Right hindlimb (tissue), 1 donor: ENCODE results near the gene ZIC3.
"Not testable (repeated sequence)": the region's sequence is repeated elsewhere in the genome, so short reads cannot be mapped to it uniquely, and the experiment has no call there.

Experiments
- DNase-seq: peaks from one replicate; pipeline ENCODE4 v3.0.0-alpha.2; 2018

ZIC3 gene

GRCh38 chrX:137565921-137566745 is at the start of gene ZIC3:
TSS of gene ZIC3 (plus strand) at chrX:137566127. CDS start at chrX:137566692, 565 bp downstream.
- peak; percentile 76 for DNase-seq

DNA sequence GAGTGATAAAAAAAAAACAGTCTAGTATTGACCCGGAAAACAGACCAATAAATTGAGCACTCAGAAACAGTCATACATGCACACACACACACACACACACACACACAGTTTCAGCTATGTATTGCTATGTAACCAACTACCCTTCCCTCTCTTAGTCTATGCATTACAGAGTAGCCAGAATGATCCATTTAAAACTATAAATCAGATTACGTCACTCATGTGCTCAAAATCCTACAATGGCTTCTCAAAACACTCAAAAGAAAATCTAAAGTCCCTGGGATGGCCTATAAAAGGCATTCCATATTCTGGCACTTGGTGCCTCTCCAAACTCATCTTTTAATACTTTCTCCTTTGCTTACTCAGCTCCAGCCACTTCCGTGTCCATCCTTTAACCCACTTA is 46.5 kb upstream of the ZIC3 start:
- DNase-seq = no peak

GRCh38 chrX:137545711-137546651 is 19.9 kb upstream of the ZIC3 start:
- DNase-seq = no peak

- DNase-seq = no peak
Measured at GRCh38 chrX:137547291-137547690, 18.6 kb upstream of the ZIC3 start.

GRCh38 chrX:137548261-137548660 is 17.7 kb upstream of the ZIC3 start:
- DNase-seq = no peak

GRCh38 chrX:137549073-137549472 is 16.9 kb upstream of the ZIC3 start:
- DNase-seq = no peak

DNA sequence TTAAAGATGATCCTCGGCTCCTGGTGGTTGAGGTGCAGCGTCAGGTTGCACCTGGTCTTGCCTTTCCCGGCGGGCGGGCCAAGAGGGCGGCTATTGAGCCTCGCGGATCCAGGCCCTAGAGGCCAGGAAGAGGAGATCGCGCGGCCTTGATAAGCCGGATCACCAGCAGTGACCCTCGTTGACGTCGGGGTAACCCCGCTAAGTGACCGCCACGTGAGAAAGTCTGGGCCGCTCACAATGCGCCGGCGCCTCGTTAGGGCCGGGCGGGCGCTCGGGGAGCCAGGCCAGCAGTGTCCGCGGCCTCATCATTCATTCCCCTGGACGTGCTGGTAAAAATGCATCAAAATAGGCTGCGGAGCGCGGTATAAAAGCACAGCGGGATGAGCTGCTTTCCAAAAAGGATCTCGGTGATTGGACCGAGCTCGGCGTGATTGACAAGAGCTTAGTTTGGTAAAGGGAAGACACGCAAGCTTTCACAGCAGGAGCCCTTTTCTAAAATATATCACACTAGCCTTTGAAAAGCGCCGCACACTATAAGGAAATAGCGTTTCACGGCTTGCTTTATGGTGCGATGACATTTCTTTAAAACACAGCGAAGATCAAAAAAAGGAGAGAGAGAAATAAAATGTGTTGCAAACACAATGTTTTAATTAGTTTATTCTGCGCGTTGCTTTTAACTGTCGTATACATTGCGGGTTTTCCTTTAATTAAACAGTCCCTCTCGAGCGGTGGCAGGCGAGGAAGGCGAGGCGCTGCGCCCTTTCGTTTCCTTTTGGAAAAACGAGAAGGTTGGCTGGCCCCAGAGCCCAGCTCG is 15.9 kb upstream of the ZIC3 start:
- DNase-seq = no peak

DNA sequence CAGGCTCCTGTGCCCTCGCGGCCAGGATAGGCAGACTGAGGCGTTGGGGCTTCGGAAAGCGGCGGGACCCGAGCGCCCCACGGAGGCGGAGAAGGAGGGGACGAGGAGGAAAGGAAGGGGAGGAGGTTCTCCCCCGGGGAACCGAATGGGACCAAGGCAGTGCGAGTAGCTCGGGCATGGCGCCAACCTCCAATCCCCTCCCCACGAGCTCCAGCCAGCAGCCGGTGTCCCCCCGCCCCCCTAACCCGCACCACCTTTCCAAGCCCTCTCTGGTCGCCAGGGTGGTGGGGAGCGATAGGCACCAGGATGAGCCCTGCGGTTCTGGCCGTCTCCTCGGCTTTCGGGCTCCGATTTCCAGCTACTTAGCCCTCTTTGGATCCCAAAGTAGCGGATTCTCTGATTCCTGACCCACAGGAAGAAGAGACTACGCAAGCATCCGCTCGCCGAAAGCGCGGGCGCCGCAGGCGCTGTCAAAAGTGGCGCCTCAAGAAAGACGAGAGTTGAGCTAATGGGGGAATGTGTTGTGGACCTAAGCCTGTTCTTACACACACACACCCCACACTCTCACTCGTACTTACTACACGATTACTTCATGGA is 15.2 kb upstream of the ZIC3 start:
- no peak for DNase-seq

- not testable (repeated sequence) for DNase-seq
Measured at GRCh38 chrX:137552098-137552497, 13.8 kb upstream of the ZIC3 start.

DNA sequence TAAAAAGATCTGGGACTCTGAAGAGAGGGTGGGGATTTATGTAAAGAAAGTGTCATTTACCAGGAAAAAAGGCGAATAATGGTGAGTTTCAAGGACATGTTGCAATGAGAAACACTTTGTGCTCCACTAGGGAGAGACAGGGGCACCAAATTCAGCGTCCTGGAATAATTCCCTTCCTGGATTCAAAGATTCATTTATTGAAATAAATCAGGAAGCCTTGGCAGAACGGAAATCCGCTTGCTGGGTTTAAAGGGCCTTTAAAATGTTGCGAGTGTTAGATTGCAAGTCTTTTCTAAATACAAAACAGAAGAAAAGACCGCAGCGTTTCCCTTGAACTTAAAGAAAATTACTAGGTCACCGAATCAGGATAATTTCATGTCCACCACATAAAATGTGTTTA is 3.8 kb upstream of the ZIC3 start:
- DNase-seq = no peak

GRCh38 chrX:137563681-137564651 is 2.0 kb upstream of the ZIC3 start:
- no peak for DNase-seq

DNA sequence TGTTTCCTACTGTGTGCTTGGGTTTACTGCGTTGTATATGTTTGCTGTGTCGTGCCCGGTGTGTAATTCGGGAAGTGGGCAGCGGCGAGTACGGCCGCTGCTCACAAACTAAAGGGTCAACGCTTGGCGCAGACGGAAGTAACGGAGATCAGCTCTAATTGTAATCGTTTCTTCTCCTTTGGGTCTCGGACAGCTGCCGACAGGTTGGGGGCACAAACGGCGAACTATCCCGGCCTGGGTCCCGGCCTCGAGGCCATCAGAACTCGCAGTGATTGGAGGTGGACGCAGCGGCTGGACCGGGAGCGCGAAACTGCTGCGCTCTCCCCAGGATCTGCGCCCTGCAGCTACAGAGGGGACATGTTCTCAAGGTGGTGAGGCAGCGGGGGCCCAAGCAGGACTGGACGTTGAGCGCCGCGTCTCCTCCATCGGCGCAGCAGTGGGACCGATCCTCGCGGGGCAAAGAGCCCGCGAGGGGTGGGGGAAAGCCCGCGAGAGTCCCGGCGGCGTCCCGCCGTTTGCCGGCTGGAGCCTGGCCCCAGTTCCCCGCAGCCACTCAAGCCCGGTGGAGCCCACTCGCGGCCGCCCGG is 516 bp upstream of the ZIC3 start:
- no peak for DNase-seq

- no peak for DNase-seq
Measured at GRCh38 chrX:137566746-137567679, 1.1 kb downstream of the ZIC3 start.

DNA sequence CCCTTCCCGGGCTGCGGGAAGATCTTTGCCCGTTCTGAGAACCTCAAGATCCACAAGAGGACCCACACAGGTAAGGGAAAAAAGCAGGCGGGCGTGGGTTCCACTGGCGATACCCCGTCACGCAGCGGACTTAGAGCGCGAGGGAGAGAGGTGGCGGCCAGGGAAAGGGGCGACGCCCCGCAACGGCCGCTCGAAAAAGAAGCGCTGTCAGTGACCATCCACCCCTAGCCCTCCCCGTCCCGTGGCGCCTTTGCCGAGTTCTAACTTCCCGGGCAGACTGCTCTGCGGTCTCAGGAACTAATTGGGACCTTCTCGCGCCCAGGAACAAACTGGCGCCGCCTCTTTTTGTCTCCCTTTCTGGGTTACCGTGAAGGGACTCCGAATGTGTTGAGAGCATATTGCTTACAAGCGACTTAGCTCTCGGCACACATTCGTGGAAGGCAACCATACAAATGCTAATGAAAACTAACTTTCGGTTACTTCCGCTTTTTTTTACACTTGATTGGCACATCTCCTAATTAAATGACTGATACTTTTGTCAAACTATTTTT is 1.8 kb downstream of the ZIC3 start:
- no peak for DNase-seq

- no peak for DNase-seq
Measured at GRCh38 chrX:137568741-137569469, 3.0 kb downstream of the ZIC3 start.

GRCh38 chrX:137569470-137569891 is 3.6 kb downstream of the ZIC3 start:
- no peak for DNase-seq

DNA sequence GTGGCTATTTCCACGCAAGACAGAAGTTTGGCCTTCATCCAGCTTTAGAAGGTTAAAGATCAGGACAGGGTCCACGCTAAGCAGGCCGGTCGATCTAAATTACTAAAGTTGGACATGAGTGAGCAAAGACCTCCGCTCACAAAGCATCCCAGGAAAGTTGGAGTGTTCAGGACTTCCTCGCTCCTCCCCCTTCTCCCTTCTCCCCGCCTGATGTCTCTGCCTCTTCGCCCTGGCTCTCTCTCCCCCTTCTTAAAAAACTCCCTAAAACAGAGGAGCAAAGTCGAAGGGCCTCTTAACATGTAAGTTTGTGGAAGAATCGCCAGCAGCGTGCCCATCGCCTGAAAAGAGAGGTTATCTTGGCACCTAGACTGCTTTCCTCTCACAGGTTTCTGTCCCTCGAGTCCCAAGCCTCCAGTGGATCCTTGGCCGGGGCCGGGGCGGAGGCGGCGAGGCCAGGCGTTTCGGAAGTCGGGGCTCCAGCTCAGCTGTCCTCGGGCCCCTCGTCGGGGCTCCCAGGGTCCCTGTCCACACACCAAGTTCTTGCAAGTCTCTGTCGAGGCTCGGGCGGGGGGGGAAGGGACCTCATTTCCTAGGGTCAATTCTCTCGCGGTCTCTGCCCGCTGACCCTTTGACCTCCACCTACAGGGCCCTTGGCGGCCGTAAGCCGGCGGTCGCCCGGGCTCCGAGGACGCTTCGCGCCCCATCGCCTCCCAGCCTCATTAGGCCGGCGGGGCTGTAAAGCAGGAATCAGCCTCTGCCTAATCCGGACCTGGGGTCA is 7.6 kb downstream of the ZIC3 start:
- no peak for DNase-seq
